ENCODE data around the gene CIC.

The CIC gene

GRCh38 chr19:42229301-42229854 is 39.7 kb upstream of the CIC start:
- no peak overlapping the region for H3K9ac ChIP-seq (ENCODE audit: low read length)
- no peak overlapping the region for H3K27ac ChIP-seq (ENCODE audit: low read length)
- peaks cover 53% of the 10 kb centered on the region for H3K79me2 ChIP-seq (ENCODE audit: low read length)
- H3K4me1 ChIP-seq (ENCODE audit: low read length), result no peaks in the 10 kb centered on the region
- H4K20me1 ChIP-seq (ENCODE audit: insufficient read depth, low read length), result peaks cover 24% of the 10 kb centered on the region; the same call in 1 of the 2 replicates
- H3K36me3 ChIP-seq (replicated peaks; ENCODE audit: low read depth, low read length), result peaks cover 76% of the 10 kb centered on the region
- no peak overlapping the region for H3K4me2 ChIP-seq (ENCODE audit: low read length)
- no peak overlapping the region for H2AFZ ChIP-seq (ENCODE audit: low read depth, low read length)
- H3K27me3 ChIP-seq (ENCODE audit: low read depth, low read length), result no peaks in the 10 kb centered on the region
- TF ChIP-seq CTCF (IDR thresholded peaks at IDR 0.05; ENCODE audit: low read depth, low read length) (no peak; the same call in 1 of the 2 replicates), EZH2phosphoT487 (IDR thresholded peaks at IDR 0.05; ENCODE audit: low read depth) (no peak)
- H3K4me3 ChIP-seq (ENCODE audit: low read length), result no peak overlapping the region
- H3K9me3 ChIP-seq (ENCODE audit: insufficient read depth, low read length), result no peaks in the 10 kb centered on the region

DNA sequence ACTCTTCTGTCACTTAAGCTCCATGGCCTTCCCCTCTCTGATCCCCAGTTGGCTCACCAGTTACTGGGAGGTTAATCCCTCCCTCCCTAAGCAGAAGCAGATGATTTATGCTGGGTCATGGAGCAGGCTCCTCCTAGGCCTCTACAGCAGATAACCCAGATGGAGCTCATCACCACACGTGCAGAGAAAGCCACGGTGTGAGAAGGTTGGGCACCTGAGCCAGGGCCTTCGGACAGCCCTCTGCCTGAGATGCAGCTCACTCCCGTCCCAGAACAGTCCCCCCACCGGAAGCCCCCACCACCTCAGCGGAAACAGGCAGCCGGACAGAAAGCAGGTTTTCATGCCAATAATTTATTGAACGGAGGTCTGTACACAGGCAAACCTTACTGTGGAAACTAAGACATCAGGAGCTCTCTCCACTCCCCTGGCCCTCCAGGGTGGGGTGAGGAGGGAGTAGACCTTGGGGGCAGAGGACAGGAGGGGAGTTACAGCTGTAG is 39.1 kb upstream of the CIC start:
- Histone ChIP-seq H3K36me3 (replicated peaks; ENCODE audit: low read depth, low read length) (peaks cover 77% of the 10 kb centered on the region), H4K20me1 (ENCODE audit: insufficient read depth, low read length) (peaks cover 24% of the 10 kb centered on the region; the same call in 1 of the 2 replicates), H3K4me2 (ENCODE audit: low read length) (no peak overlapping the region), H3K4me3 (ENCODE audit: low read length) (no peak overlapping the region), H3K4me1 (ENCODE audit: low read length) (no peaks in the 10 kb centered on the region), H3K9me3 (ENCODE audit: insufficient read depth, low read length) (no peaks in the 10 kb centered on the region), H3K27ac (ENCODE audit: low read length) (no peak overlapping the region), H2AFZ (ENCODE audit: low read depth, low read length) (no peak overlapping the region), H3K9ac (ENCODE audit: low read length) (no peak overlapping the region), H3K27me3 (ENCODE audit: low read depth, low read length) (no peaks in the 10 kb centered on the region), H3K79me2 (ENCODE audit: low read length) (peaks cover 51% of the 10 kb centered on the region)
- TF ChIP-seq EZH2phosphoT487 (IDR thresholded peaks at IDR 0.05; ENCODE audit: low read depth), result no peak
- TF ChIP-seq CTCF (IDR thresholded peaks at IDR 0.05; ENCODE audit: low read depth, low read length), result no peak

DNA sequence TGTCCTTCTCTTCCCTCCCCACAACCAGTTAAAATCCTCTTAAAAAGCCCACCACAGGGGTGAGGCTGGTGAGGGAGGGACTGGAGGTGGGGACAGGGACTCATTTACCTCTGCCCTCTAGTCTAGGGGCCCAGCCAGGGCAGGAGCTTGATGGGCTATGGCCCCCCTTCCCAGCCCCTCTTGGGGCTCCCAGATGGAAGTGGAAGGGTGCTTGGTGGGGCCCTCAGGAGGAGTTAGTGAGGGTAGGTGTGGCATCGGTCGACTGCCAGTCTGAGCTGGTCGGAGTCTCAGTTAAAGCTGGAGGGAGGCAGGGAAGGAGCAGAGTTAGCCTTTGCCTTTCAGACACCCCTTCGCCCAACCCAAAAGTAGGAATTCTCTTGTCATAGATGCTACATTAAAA is 38.5 kb upstream of the CIC start:
- Histone ChIP-seq H3K9me3 (ENCODE audit: insufficient read depth, low read length) (no peaks in the 10 kb centered on the region), H4K20me1 (ENCODE audit: insufficient read depth, low read length) (peaks cover 24% of the 10 kb centered on the region; the same call in 1 of the 2 replicates), H3K27me3 (ENCODE audit: low read depth, low read length) (no peaks in the 10 kb centered on the region), H3K9ac (ENCODE audit: low read length) (no peak overlapping the region), H3K27ac (ENCODE audit: low read length) (no peak overlapping the region), H3K4me3 (ENCODE audit: low read length) (no peak overlapping the region), H3K4me1 (ENCODE audit: low read length) (no peaks in the 10 kb centered on the region), H3K4me2 (ENCODE audit: low read length) (no peak overlapping the region), H3K79me2 (ENCODE audit: low read length) (peaks cover 45% of the 10 kb centered on the region), H3K36me3 (replicated peaks; ENCODE audit: low read depth, low read length) (peaks cover 77% of the 10 kb centered on the region), H2AFZ (ENCODE audit: low read depth, low read length) (no peak overlapping the region)
- TF ChIP-seq EZH2phosphoT487 (IDR thresholded peaks at IDR 0.05; ENCODE audit: low read depth) (no peak), CTCF (IDR thresholded peaks at IDR 0.05; ENCODE audit: low read depth, low read length) (no peak)

- no peak overlapping the region for H2AFZ ChIP-seq (ENCODE audit: low read depth, low read length)
- no peak overlapping the region for H3K4me3 ChIP-seq (ENCODE audit: low read length)
- no peak overlapping the region for H3K4me2 ChIP-seq (ENCODE audit: low read length)
- peaks cover 73% of the 10 kb centered on the region for H3K36me3 ChIP-seq (replicated peaks; ENCODE audit: low read depth, low read length)
- H3K27me3 ChIP-seq (ENCODE audit: low read depth, low read length), result no peaks in the 10 kb centered on the region
- no peaks in the 10 kb centered on the region for H3K4me1 ChIP-seq (ENCODE audit: low read length)
- H3K27ac ChIP-seq (ENCODE audit: low read length), result no peak overlapping the region
- TF ChIP-seq CTCF (IDR thresholded peaks at IDR 0.05; ENCODE audit: low read depth, low read length) (no peak), EZH2phosphoT487 (IDR thresholded peaks at IDR 0.05; ENCODE audit: low read depth) (no peak)
- H3K9me3 ChIP-seq (ENCODE audit: insufficient read depth, low read length), result no peaks in the 10 kb centered on the region
- H3K79me2 ChIP-seq (ENCODE audit: low read length), result peaks cover 27% of the 10 kb centered on the region
- no peak overlapping the region for H3K9ac ChIP-seq (ENCODE audit: low read length)
- H4K20me1 ChIP-seq (ENCODE audit: insufficient read depth, low read length), result peaks cover 12% of the 10 kb centered on the region; the same call in 1 of the 2 replicates
These were observed 36.6 kb upstream of the CIC start for GRCh38 chr19:42232435-42232834.

Data from OCI-LY3 (cell line).